GM18873 (cell line): Measurements from ENCODE around the gene WDR45.
A peak's percentile ranks its signal among the peaks of the same experiment; 100 is the strongest.
"Not testable (repeated sequence)": the region's sequence is repeated elsewhere in the genome, so short reads cannot be mapped to it uniquely, and the experiment has no call there.

Experiments
- ATAC-seq: cut with Tn5 transposase; IDR thresholded peaks from one replicate; pipeline ENCODE4 v1.9.1; 2021; ENCODE audit warnings: mild to moderate bottlenecking, moderate library complexity, moderate number of reproducible peaks; ENCODE audit not compliant: unreplicated experiment, low FRiP score

Gene WDR45

DNA sequence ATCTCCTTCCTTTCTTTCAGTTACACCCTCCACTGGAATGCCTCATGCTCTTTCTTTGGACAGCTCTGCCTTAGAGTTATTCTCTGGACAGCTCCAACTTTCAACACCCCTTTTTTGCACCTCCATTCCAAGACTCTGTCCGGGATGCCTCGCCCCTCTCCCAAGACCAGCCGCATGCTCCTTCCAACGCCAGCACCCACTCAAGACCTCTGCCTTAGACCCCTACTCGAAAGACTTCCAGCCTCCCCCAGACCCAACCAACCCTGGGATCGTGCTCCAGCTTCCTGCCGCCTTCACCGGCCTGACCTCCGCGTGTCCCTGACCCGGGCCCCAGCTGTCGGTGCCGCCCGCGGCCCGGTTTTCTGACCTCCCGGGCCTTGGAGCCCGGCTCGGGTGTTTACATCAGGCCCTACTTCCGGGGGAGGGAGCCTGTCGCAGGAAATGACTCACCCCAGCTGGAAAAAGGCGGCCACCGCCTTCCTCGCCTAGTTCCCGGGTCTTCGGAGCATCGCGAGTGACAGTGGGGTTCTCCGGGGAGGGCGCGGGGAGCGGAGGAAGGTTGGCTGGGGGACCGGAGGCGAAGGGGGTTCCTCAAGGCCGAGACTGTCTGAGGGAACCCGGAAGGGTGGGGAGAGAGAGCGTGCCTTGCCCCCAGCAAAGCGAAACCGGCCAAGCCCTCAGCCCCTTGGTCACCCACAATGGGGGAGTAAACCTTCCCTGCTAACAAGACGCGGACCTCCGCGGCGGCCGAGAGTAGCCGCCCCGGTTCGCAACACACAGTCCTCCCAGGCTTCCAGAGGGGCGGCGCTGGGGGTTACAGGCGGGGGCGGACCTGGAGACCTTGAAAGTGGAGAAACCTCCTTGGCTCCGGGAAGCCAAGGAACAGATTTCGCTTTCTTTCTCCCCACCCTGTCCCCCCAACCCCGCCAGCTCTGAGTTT lies at the start of gene WDR45:
Gene WDR45 (minus strand): TSS at position 399 of the 940 bp plus-strand sequence. CDS start 1,792 bp downstream, outside the sequence.
- ATAC-seq = no peak

- ATAC-seq = no peak
Measured at GRCh38 chrX:49129427-49129826, 49.7 kb upstream of the WDR45 start.

GRCh38 chrX:49127742-49128258 lies 48.1 kb upstream of the WDR45 start:
- ATAC-seq = not testable (repeated sequence)

- ATAC-seq = no peak
Measured at GRCh38 chrX:49122499-49122898, 42.8 kb upstream of the WDR45 start.

DNA sequence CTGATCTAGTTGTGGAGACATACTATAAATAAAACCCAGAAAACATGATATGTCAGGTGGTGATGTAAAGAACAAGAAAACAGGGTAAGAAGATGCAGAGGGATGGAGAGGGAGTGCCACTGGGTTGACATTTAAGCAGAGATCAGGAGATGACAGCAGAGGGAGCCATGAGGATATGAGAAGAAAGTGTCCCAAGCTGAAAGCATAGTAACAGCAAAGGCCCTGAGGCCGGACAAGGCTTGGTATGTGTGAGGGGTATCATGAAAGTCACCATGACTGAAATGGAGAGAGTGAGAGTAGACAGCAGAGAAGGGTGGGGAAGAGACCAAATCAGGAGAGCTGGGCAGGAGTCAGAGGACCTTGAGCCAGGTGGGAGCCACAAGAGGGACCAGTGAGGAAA lies 40.4 kb upstream of the WDR45 start:
- ATAC-seq = no peak

GRCh38 chrX:49117581-49117980 lies 37.9 kb upstream of the WDR45 start:
- no peak for ATAC-seq

DNA sequence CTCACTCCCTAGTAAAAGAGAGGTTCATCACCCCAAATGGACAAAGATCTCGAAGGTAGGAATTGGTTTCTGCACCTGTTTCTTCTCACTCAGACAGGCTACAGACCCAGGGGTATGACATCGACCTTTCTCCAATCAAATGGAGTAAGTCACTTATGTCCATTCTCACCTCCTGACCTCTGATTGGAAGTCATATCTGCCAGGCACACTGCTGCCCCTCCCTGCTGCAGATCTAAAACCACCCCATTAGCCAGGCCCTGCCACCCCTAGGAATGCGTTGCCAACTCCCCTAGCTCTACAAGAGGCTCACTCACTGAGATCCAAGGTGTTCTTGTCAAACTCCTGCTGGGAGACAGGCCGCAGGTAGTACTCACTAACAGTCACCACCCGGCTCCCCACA lies 37.0 kb upstream of the WDR45 start:
- no peak for ATAC-seq

- ATAC-seq = no peak
Measured at GRCh38 chrX:49116076-49116475, 36.4 kb upstream of the WDR45 start.

DNA sequence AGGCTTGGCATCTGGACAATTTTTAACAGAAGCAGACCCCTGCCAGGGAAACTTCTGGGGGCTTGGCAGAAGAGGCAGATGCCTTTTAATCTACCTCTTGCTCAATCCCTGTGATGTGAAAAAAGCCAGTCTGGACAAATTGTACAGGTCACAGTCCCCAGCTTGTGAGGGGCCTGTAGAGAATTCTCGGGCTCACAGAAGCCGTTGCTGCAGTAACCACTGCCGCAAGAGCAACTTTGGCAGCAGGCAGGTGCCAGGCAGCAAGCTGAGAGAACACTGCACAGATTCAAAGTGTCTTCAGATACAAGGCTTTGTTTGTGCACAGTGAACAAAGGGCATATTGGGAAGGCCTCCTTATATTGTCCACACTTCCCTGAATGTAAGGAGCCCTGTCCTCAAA lies 32.1 kb upstream of the WDR45 start:
- ATAC-seq = no peak

- ATAC-seq = no peak
Measured at GRCh38 chrX:49110417-49110816, 30.7 kb upstream of the WDR45 start.

- ATAC-seq = no peak
Measured at GRCh38 chrX:49108641-49109040, 29.0 kb upstream of the WDR45 start.

DNA sequence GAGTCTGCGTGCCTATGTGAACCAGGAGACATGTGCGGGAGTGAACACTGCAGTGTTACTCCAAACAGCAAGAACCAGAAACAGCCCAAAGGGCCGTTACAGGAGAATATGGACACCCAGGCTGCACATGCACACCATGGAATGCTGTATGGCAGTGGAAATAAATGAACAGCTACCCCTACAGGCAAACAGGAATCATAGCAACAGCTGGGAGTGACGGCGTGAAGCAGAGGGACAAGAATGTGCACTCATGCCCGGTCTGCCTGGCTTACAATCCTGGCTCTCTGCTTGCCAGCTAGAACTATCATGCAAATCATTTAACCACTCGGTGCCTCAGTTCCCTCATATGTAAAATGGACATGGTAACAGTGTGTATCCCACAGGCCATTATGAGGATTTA lies 27.2 kb upstream of the WDR45 start:
- ATAC-seq = no peak

- no peak for ATAC-seq
Measured at GRCh38 chrX:49106296-49106695, 26.6 kb upstream of the WDR45 start.

DNA sequence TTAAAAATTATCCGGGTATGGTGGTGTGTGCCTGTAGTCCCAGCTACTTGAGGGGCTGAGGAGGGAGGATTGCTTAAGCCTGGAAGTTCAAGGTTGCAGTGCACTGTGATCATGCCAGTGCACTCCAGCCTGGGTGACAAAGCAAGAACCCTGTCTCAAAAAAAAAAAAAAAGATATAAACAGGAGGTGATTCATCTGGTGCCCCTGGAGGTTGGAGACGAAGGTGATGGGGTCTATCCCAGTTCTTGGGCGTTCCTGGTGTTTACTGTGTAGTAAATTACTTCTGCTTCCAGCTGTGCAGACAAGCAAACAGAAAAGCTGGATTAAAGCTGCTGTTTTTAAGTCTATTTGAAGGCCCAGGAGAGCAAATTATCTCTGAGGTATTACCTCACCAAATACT lies 23.9 kb upstream of the WDR45 start:
- ATAC-seq = no peak

DNA sequence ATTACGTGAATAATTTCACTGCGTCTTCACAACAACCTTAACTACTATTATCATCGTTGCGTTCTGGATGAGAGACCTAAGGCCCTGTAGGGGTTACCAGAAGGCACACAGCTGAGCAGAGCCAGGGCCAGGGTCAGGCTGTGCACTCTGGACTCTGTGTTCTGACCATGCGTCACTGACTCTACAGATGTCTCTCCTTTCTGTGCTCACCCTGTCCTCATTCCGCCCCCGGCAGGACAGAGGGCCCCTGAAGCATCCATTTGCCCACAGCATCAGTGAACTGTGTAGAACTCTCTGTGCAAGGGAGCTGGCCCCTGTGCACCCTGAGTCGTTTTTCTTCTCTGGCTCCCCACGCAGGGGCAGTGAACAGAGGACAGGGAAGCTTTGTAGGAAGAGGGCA lies 22.5 kb upstream of the WDR45 start:
- no peak for ATAC-seq

- ATAC-seq = no peak
Measured at GRCh38 chrX:49101629-49101984, 21.9 kb upstream of the WDR45 start.

DNA sequence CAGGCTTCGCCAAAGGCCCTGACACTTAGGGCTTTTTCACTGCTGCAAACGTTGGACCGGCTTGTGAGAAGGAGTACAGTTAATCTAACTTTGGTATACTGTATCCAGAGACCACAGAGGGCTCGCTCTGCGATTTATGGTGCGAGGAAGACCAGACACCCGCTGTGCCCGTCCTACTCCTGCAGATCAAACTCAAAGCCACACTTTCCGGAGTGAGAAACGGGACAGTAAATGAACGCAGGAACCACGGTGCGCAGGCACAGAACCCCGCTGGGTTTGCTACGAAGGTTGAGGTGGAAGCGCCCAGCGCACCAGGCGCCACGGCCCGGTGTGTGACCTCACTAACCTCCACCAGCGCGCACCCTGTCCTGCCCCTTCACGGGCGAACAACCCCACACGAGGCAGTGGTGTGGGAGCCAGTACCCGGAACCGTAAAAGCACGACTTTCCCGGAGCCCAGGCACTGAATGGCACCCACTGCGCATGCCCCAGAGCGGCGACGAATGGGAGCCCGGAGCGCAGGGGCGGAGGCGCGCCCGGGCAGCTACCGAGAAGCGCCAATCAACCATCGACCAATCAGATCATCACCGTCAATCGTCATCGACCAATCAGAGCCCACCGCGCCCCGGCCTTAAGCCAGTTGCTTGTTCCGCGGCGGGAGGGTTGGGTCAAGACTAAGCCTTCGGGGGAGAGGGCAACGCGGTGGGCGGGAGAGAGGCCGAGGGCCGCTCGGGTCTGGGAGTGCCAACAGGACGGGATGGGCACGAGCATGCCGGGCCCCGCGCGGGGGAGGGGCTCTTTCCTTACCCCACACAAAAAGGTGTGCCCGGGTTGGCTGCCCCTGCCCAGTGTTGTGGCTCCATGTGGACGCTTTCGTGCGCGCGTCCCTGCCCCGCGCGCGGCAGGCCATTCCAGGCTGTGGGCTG lies 21.3 kb upstream of the WDR45 start:
- ATAC-seq = peak; percentile 92

DNA sequence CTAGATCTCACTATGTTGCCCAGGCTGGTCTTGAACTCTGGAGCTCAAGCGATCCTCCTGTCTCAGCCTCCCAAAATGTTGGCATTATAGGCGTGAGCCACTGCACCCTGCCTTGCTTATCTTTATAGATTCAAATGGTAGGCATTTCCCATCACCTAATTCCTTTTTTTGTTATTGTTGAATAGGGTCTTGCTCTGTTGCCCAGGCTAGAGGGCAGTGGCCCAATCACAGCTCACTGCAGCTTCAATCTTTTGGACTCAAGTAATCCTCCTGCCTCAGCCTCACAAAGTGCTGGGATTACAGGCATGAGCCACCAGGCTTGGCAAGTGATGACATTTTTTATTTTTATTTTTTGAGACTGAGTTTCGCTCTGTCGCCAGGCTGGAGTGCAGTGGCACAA lies 16.7 kb upstream of the WDR45 start:
- ATAC-seq = no peak

GRCh38 chrX:49089553-49089952 lies 9.9 kb upstream of the WDR45 start:
- ATAC-seq = no peak

GRCh38 chrX:49082271-49082871 lies 2.7 kb upstream of the WDR45 start:
- no peak for ATAC-seq

DNA sequence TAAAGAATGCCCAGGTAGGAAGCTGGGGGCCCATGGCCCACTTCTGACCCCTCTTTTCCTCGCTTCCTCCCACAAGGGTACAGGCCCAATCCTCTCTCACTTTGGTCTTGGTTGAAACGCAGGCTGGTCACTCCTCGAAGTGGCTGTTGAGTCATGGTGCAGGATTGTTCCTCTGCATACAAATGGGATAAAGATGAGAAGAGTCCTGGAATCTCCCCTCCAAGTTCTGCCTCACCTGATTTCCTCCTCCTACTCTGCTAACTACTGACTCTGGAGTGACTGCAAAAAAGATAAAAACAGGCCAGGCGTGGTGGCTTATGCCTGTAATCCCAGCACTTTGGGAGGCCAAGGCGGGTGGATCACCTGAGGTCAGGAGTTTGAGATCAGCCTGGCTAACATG lies 1.7 kb downstream of the WDR45 start:
- ATAC-seq = no peak
